ENCODE data around the gene MIXL1. TPM values are rescaled to one million over a fixed set of nuclear protein-coding genes. Genes with fewer than 3 reads are reported as not detected.

The MIXL1 gene
- total RNA-seq, 1 experiment from 2014 or later = not detected

- H3K4me3 ChIP-seq (ENCODE audit: low read depth, low read length) = no peak overlapping the region
- no peak overlapping the region for H3K27ac Mint-ChIP-seq (ENCODE audit: unreplicated experiment)
- H3K4me1 Mint-ChIP-seq (ENCODE audit: low read depth, unreplicated experiment) = no peaks in the 10 kb centered on the region
- ChIA-PET CTCF (no interaction called here), POLR2A (no interaction called here)
- no peaks in the 10 kb centered on the region for H3K27me3 ChIP-seq (replicated peaks; ENCODE audit: control insufficient read depth, insufficient read depth, low read length)
- H3K4me1 ChIP-seq = no peaks in the 10 kb centered on the region
- no peak overlapping the region for H3K4me3 Mint-ChIP-seq (ENCODE audit: unreplicated experiment)
- no peaks in the 10 kb centered on the region for H3K9me3 Mint-ChIP-seq (ENCODE audit: unreplicated experiment)
- no peaks in the 10 kb centered on the region for H3K36me3 Mint-ChIP-seq (ENCODE audit: insufficient read depth, unreplicated experiment)
- intact Hi-C loops (cut with micrococcal nuclease; ENCODE audit: unreplicated experiment) = no loop called here
- BruUV-seq (replicated peaks) = no TSS peak
- no peaks in the 10 kb centered on the region for H3K36me3 ChIP-seq (ENCODE audit: control insufficient read depth, insufficient read depth, low read length)
- no peak for DNase-seq
- no peak for TF ChIP-seq CTCF (IDR thresholded peaks at IDR 0.05; ENCODE audit: insufficient read depth in 1 of 2, low read depth in 1 of 2, low read length in 1 of 2, severe bottlenecking in 1 of 2, unreplicated experiment in 1 of 2)
- H3K27me3 Mint-ChIP-seq (ENCODE audit: insufficient read depth, unreplicated experiment) = no peaks in the 10 kb centered on the region
- H3K9me3 ChIP-seq = no peaks in the 10 kb centered on the region
Observed at GRCh38 chr1:226216056-226216455, 7.4 kb upstream of the MIXL1 start.

GRCh38 chr1:226217273-226217672 is 6.2 kb upstream of the MIXL1 start:
- no peak for TF ChIP-seq CTCF (IDR thresholded peaks at IDR 0.05; ENCODE audit: insufficient read depth in 1 of 2, low read depth in 1 of 2, low read length in 1 of 2, severe bottlenecking in 1 of 2, unreplicated experiment in 1 of 2)
- no TSS peak for BruUV-seq (replicated peaks)
- Histone ChIP-seq H3K9me3 (no peaks in the 10 kb centered on the region), H3K27me3 (replicated peaks; ENCODE audit: control insufficient read depth, insufficient read depth, low read length) (no peaks in the 10 kb centered on the region), H3K4me3 (ENCODE audit: low read depth, low read length) (no peak overlapping the region), H3K36me3 (ENCODE audit: control insufficient read depth, insufficient read depth, low read length) (no peaks in the 10 kb centered on the region), H3K4me1 (no peaks in the 10 kb centered on the region)
- no peak for DNase-seq
- CTCF ChIA-PET = no interaction called here
- H3K27me3 Mint-ChIP-seq (ENCODE audit: insufficient read depth, unreplicated experiment) = no peaks in the 10 kb centered on the region
- no peak overlapping the region for H3K27ac Mint-ChIP-seq (ENCODE audit: unreplicated experiment)
- H3K4me3 Mint-ChIP-seq (ENCODE audit: unreplicated experiment) = no peak overlapping the region
- POLR2A ChIA-PET = no interaction called here
- no peaks in the 10 kb centered on the region for H3K36me3 Mint-ChIP-seq (ENCODE audit: insufficient read depth, unreplicated experiment)
- no peaks in the 10 kb centered on the region for H3K4me1 Mint-ChIP-seq (ENCODE audit: low read depth, unreplicated experiment)
- no peaks in the 10 kb centered on the region for H3K9me3 Mint-ChIP-seq (ENCODE audit: unreplicated experiment)
- intact Hi-C loops (cut with micrococcal nuclease; ENCODE audit: unreplicated experiment) = no loop called here

DNA sequence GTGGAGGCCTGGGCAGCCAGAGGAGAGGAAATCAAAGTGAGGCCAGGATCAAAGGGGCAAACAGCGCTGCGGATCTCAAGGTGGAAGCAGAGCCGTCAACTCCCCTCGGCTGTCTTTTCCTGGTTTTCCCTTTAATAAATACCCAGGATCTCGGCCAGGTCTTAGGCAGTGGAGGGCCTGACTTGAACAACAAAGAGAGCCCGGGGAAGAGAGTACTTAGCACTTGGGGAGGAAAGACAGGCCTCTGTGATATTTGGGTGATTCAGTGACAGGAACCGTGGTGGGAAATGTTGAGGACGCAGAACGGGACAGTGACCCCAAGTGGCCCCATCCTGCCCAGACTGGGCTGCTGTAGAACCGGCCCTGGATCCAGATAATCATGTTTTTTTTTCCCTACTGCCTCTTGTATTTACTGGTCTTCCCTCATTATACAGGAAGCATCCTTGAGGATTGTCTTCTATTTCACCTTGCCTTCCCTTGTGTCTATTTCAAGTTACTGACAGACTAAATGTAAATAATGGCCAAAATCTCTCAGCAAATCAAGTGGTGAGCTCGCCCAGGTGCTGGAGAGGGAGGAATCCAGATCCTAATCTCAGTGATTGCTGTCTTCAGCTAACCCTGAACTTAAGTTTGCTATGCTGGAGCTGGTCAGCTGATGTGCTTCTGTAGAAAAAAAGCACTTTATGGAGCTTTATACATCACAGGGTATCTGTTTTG is 2.8 kb upstream of the MIXL1 start:
- Mint-ChIP-seq H3K4me3 (ENCODE audit: unreplicated experiment) (no peak overlapping the region), H3K27ac (ENCODE audit: unreplicated experiment) (no peak overlapping the region), H3K4me1 (ENCODE audit: low read depth, unreplicated experiment) (no peaks in the 10 kb centered on the region), H3K9me3 (ENCODE audit: unreplicated experiment) (no peaks in the 10 kb centered on the region), H3K27me3 (ENCODE audit: insufficient read depth, unreplicated experiment) (no peaks in the 10 kb centered on the region), H3K36me3 (ENCODE audit: insufficient read depth, unreplicated experiment) (peaks cover 5% of the 10 kb centered on the region)
- no peaks in the 10 kb centered on the region for H3K27me3 ChIP-seq (replicated peaks; ENCODE audit: control insufficient read depth, insufficient read depth, low read length)
- POLR2A ChIA-PET = no interaction called here
- no peaks in the 10 kb centered on the region for H3K36me3 ChIP-seq (ENCODE audit: control insufficient read depth, insufficient read depth, low read length)
- no peak for TF ChIP-seq CTCF (IDR thresholded peaks at IDR 0.05; ENCODE audit: insufficient read depth in 1 of 2, low read depth in 1 of 2, low read length in 1 of 2, severe bottlenecking in 1 of 2, unreplicated experiment in 1 of 2)
- no peak overlapping the region for H3K4me3 ChIP-seq (ENCODE audit: low read depth, low read length)
- no peaks in the 10 kb centered on the region for H3K4me1 ChIP-seq
- no peaks in the 10 kb centered on the region for H3K9me3 ChIP-seq
- BruUV-seq (replicated peaks) = no TSS peak
- CTCF ChIA-PET = interaction anchor here (0.8 kb wide), 1 partner anchor 20 kb away, joined by 3 read pairs; no protein-coding TSS in a partner anchor
- intact Hi-C loops (cut with micrococcal nuclease; ENCODE audit: unreplicated experiment) = loop anchor here (10.0 kb wide), 1 partner anchor 114 kb away; no protein-coding TSS in a partner anchor
- no peak for DNase-seq
